ENCODE measurements around the gene DNAJC1.

Gene DNAJC1

GRCh38 chr10:21920633-21921032, 82.9 kb downstream of the DNAJC1 start:
- Histone ChIP-seq H3K36me3 (ENCODE audit: insufficient read depth, low read length) (no peaks in the 10 kb centered on the region), H3K27ac (no peak overlapping the region), H3K9me3 (ENCODE audit: low read depth, low read length) (no peaks in the 10 kb centered on the region), H3K4me3 (no peak overlapping the region), H3K9ac (ENCODE audit: insufficient read length) (no peak overlapping the region)
- no peak for TF ChIP-seq EZH2 (IDR thresholded peaks at IDR 0.05)
- no peak for TF ChIP-seq FOXP2 (optimal IDR thresholded peaks at IDR 0.05; ENCODE audit: control extremely low read depth, extremely low read length, insufficient read depth)
- TF ChIP-seq POLR2AphosphoS5 (IDR thresholded peaks at IDR 0.05; ENCODE audit: borderline replicate concordance, low read depth, low read length), result no peak
- no peak for DNase-seq (ENCODE audit: low read depth, low spot score)

- no peaks in the 10 kb centered on the region for H3K9me3 ChIP-seq (ENCODE audit: low read depth, low read length)
- no peak overlapping the region for H3K9ac ChIP-seq (ENCODE audit: insufficient read length)
- no peaks in the 10 kb centered on the region for H3K36me3 ChIP-seq (ENCODE audit: insufficient read depth, low read length)
- DNase-seq (ENCODE audit: low read depth, low spot score), result no peak
- H3K27ac ChIP-seq, result no peak overlapping the region
- TF ChIP-seq POLR2AphosphoS5 (IDR thresholded peaks at IDR 0.05; ENCODE audit: borderline replicate concordance, low read depth, low read length), result no peak
- TF ChIP-seq EZH2 (IDR thresholded peaks at IDR 0.05), result no peak
- no peak for TF ChIP-seq FOXP2 (optimal IDR thresholded peaks at IDR 0.05; ENCODE audit: control extremely low read depth, extremely low read length, insufficient read depth)
- H3K4me3 ChIP-seq, result no peak overlapping the region
Observed at GRCh38 chr10:21919906-21920305, 83.6 kb downstream of the DNAJC1 start.

GRCh38 chr10:21919117-21919516, 84.4 kb downstream of the DNAJC1 start:
- no peak for DNase-seq (ENCODE audit: low read depth, low spot score)
- H3K36me3 ChIP-seq (ENCODE audit: insufficient read depth, low read length), result no peaks in the 10 kb centered on the region
- no peak overlapping the region for H3K4me3 ChIP-seq
- no peak overlapping the region for H3K27ac ChIP-seq
- TF ChIP-seq POLR2AphosphoS5 (IDR thresholded peaks at IDR 0.05; ENCODE audit: borderline replicate concordance, low read depth, low read length) (no peak), EZH2 (IDR thresholded peaks at IDR 0.05) (no peak), FOXP2 (optimal IDR thresholded peaks at IDR 0.05; ENCODE audit: control extremely low read depth, extremely low read length, insufficient read depth) (no peak)
- no peaks in the 10 kb centered on the region for H3K9me3 ChIP-seq (ENCODE audit: low read depth, low read length)
- H3K9ac ChIP-seq (ENCODE audit: insufficient read length), result no peak overlapping the region

- H3K27ac ChIP-seq, result no peak overlapping the region
- no peak overlapping the region for H3K9ac ChIP-seq (ENCODE audit: insufficient read length)
- no peaks in the 10 kb centered on the region for H3K36me3 ChIP-seq (ENCODE audit: insufficient read depth, low read length)
- H3K9me3 ChIP-seq (ENCODE audit: low read depth, low read length), result no peaks in the 10 kb centered on the region
- H3K4me3 ChIP-seq, result no peak overlapping the region
- DNase-seq (ENCODE audit: low read depth, low spot score), result no peak
- TF ChIP-seq POLR2AphosphoS5 (IDR thresholded peaks at IDR 0.05; ENCODE audit: borderline replicate concordance, low read depth, low read length), result no peak
- TF ChIP-seq FOXP2 (optimal IDR thresholded peaks at IDR 0.05; ENCODE audit: control extremely low read depth, extremely low read length, insufficient read depth), result no peak
- TF ChIP-seq EZH2 (IDR thresholded peaks at IDR 0.05), result no peak
Observed at GRCh38 chr10:21912625-21913024, 90.9 kb downstream of the DNAJC1 start.

GRCh38 chr10:21910798-21911197, 92.7 kb downstream of the DNAJC1 start:
- Histone ChIP-seq H3K4me3 (no peak overlapping the region), H3K27ac (no peak overlapping the region), H3K9me3 (ENCODE audit: low read depth, low read length) (no peaks in the 10 kb centered on the region), H3K9ac (ENCODE audit: insufficient read length) (no peak overlapping the region), H3K36me3 (ENCODE audit: insufficient read depth, low read length) (no peaks in the 10 kb centered on the region)
- no peak for DNase-seq (ENCODE audit: low read depth, low spot score)
- TF ChIP-seq FOXP2 (optimal IDR thresholded peaks at IDR 0.05; ENCODE audit: control extremely low read depth, extremely low read length, insufficient read depth), result no peak
- no peak for TF ChIP-seq POLR2AphosphoS5 (IDR thresholded peaks at IDR 0.05; ENCODE audit: borderline replicate concordance, low read depth, low read length)
- no peak for TF ChIP-seq EZH2 (IDR thresholded peaks at IDR 0.05)

- DNase-seq (ENCODE audit: low read depth, low spot score), result no peak
- Histone ChIP-seq H3K9ac (ENCODE audit: insufficient read length) (no peak overlapping the region), H3K27ac (no peak overlapping the region), H3K4me3 (no peak overlapping the region), H3K36me3 (ENCODE audit: insufficient read depth, low read length) (no peaks in the 10 kb centered on the region), H3K9me3 (ENCODE audit: low read depth, low read length) (no peaks in the 10 kb centered on the region)
- no peak for TF ChIP-seq EZH2 (IDR thresholded peaks at IDR 0.05)
- no peak for TF ChIP-seq FOXP2 (optimal IDR thresholded peaks at IDR 0.05; ENCODE audit: control extremely low read depth, extremely low read length, insufficient read depth)
- TF ChIP-seq POLR2AphosphoS5 (IDR thresholded peaks at IDR 0.05; ENCODE audit: borderline replicate concordance, low read depth, low read length), result no peak
Observed at GRCh38 chr10:21907436-21907835, 96.1 kb downstream of the DNAJC1 start.

- Histone ChIP-seq H3K27ac (no peak overlapping the region), H3K9me3 (ENCODE audit: low read depth, low read length) (no peaks in the 10 kb centered on the region), H3K9ac (ENCODE audit: insufficient read length) (no peak overlapping the region), H3K4me3 (no peak overlapping the region), H3K36me3 (ENCODE audit: insufficient read depth, low read length) (no peaks in the 10 kb centered on the region)
- no peak for TF ChIP-seq FOXP2 (optimal IDR thresholded peaks at IDR 0.05; ENCODE audit: control extremely low read depth, extremely low read length, insufficient read depth)
- TF ChIP-seq POLR2AphosphoS5 (IDR thresholded peaks at IDR 0.05; ENCODE audit: borderline replicate concordance, low read depth, low read length), result no peak
- TF ChIP-seq EZH2 (IDR thresholded peaks at IDR 0.05), result no peak
- DNase-seq (ENCODE audit: low read depth, low spot score), result no peak
Observed at GRCh38 chr10:21904930-21905329, 98.6 kb downstream of the DNAJC1 start.

GRCh38 chr10:21899736-21900135, 103.8 kb downstream of the DNAJC1 start:
- no peaks in the 10 kb centered on the region for H3K36me3 ChIP-seq (ENCODE audit: insufficient read depth, low read length)
- no peak overlapping the region for H3K4me3 ChIP-seq
- H3K9ac ChIP-seq (ENCODE audit: insufficient read length), result no peak overlapping the region
- no peak for DNase-seq (ENCODE audit: low read depth, low spot score)
- no peaks in the 10 kb centered on the region for H3K9me3 ChIP-seq (ENCODE audit: low read depth, low read length)
- TF ChIP-seq EZH2 (IDR thresholded peaks at IDR 0.05) (no peak), POLR2AphosphoS5 (IDR thresholded peaks at IDR 0.05; ENCODE audit: borderline replicate concordance, low read depth, low read length) (no peak), FOXP2 (optimal IDR thresholded peaks at IDR 0.05; ENCODE audit: control extremely low read depth, extremely low read length, insufficient read depth) (no peak)
- H3K27ac ChIP-seq, result no peak overlapping the region

- Histone ChIP-seq H3K9ac (ENCODE audit: insufficient read length) (no peak overlapping the region), H3K4me3 (no peak overlapping the region), H3K9me3 (ENCODE audit: low read depth, low read length) (no peaks in the 10 kb centered on the region), H3K27ac (no peak overlapping the region), H3K36me3 (ENCODE audit: insufficient read depth, low read length) (no peaks in the 10 kb centered on the region)
- no peak for DNase-seq (ENCODE audit: low read depth, low spot score)
- no peak for TF ChIP-seq FOXP2 (optimal IDR thresholded peaks at IDR 0.05; ENCODE audit: control extremely low read depth, extremely low read length, insufficient read depth)
- TF ChIP-seq EZH2 (IDR thresholded peaks at IDR 0.05), result no peak
- TF ChIP-seq POLR2AphosphoS5 (IDR thresholded peaks at IDR 0.05; ENCODE audit: borderline replicate concordance, low read depth, low read length), result no peak
Observed at GRCh38 chr10:21895932-21896331, 107.6 kb downstream of the DNAJC1 start.
